PC-9 (cell line): ENCODE measurements around the gene TBX21. TPM values are rescaled to one million over a fixed set of nuclear protein-coding genes. Genes with fewer than 3 reads are reported as not detected.
A peak's percentile ranks its signal among the peaks of the same experiment; 100 is the strongest.

ENCODE experiments used
- BruUV-seq: library from RNA; stranded (reverse); fragments of 400-500 nt; replicated peaks from 2 replicates; lab custom pipeline; 2021; lab: Mats Ljungman, UMichigan
- CTCF ChIA-PET: fragments of 300-600 bp; sonication (Branson Sonifier 250); formaldehyde crosslinking; loops from one replicate; lab custom pipeline; 2022; ENCODE audit warnings: antibody characterized with exemption; lab: Charles Lee
- POLR2A ChIA-PET: fragments of 300-600 bp; sonication (Branson Sonifier 250); formaldehyde crosslinking; loops from one replicate; lab custom pipeline; 2022; ENCODE audit warnings: antibody characterized with exemption; ENCODE audit not compliant: unreplicated experiment; lab: Charles Lee
- DNase-seq, 2 experiments: peaks; one replicate each; pipeline versions ENCODE4 v3.0.0 to v3.0.0-alpha.2; 2015 to 2022; ENCODE audit warnings: mixed read lengths in 1 of 2
- H2AFZ ChIP-seq: fragments of 200-600 bp; sonication (generic); 2 replicates; pipeline ENCODE4 v1.8.1; 2017; ENCODE audit warnings: antibody characterized with exemption
- H3F3A ChIP-seq: fragments of 200-600 bp; sonication (generic); 2 replicates; pipeline ENCODE4 v1.8.1; 2017; ENCODE audit warnings: antibody characterized with exemption, mild to moderate bottlenecking, low read depth; ENCODE audit not compliant: insufficient read depth
- H3K27ac ChIP-seq: fragments of 200-600 bp; sonication (generic); 2 replicates; pipeline ENCODE4 v1.6.1; 2016; ENCODE audit warnings: mixed run types
- H3K27me3 ChIP-seq: fragments of 200-600 bp; sonication (generic); 2 replicates; pipeline ENCODE4 v1.6.1; 2016; ENCODE audit warnings: low read depth, mixed run types; ENCODE audit not compliant: insufficient read depth
- H3K36me3 ChIP-seq: fragments of 200-600 bp; sonication (generic); 2 replicates; pipeline ENCODE4 v1.6.1; 2016; ENCODE audit warnings: low read depth, mixed run types
- H3K4me1 ChIP-seq: fragments of 200-600 bp; sonication (generic); replicated peaks from 2 replicates; pipeline ENCODE4 v1.6.1; 2016; ENCODE audit warnings: mixed run types; ENCODE audit not compliant: insufficient read depth
- H3K4me2 ChIP-seq: fragments of 200-600 bp; sonication (generic); 2 replicates; pipeline ENCODE4 v1.6.1; 2017; ENCODE audit warnings: mixed run types
- H3K4me3 ChIP-seq: fragments of 200-600 bp; sonication (generic); 2 replicates; pipeline ENCODE4 v1.6.1; 2016; ENCODE audit warnings: mixed run types
- H3K79me2 ChIP-seq: fragments of 200-600 bp; sonication (generic); 2 replicates; pipeline ENCODE4 v1.6.1; 2017; ENCODE audit warnings: low read depth, mixed run types
- H3K9me2 ChIP-seq: fragments of 200-600 bp; sonication (generic); 2 replicates; pipeline ENCODE4 v1.8.1; 2017; ENCODE audit warnings: mild to moderate bottlenecking; ENCODE audit not compliant: insufficient read depth
- H3K9me3 ChIP-seq: fragments of 200-600 bp; sonication (generic); 2 replicates; pipeline ENCODE4 v1.8.1; 2016; ENCODE audit warnings: low read depth; ENCODE audit not compliant: insufficient read depth
- H4K20me1 ChIP-seq: fragments of 200-600 bp; sonication (generic); 2 replicates; pipeline ENCODE4 v1.8.1; 2017; ENCODE audit not compliant: insufficient read depth
- CTCF ChIP-seq: fragments of 200-600 bp; sonication (generic); conservative IDR thresholded peaks from 2 replicates; pipeline ENCODE4 v1.6.1; 2017; ENCODE audit warnings: mixed run types, antibody characterized with exemption, mild to moderate bottlenecking, moderate library complexity
- EZH2 ChIP-seq: fragments of 200-600 bp; sonication (generic); IDR thresholded peaks from 2 replicates; pipeline ENCODE4 v1.8.0; 2017; ENCODE audit warnings: antibody characterized with exemption, low read depth
- intact Hi-C: fragments of 100-400 bp; cut with micrococcal nuclease; formaldehyde crosslinking; loops from one replicate; pipeline ENCODE4 v1.10.0; 2022; ENCODE audit not compliant: unreplicated experiment
- total RNA-seq: library from RNA; stranded (reverse); gene quantifications from 2 replicates; pipeline ENCODE4 v1.2.3, GENCODE V29; 2021

Gene TBX21
- total RNA-seq, 1 experiment from 2014 or later = not detected

GRCh38 chr17:47684535-47685193 is 48.4 kb upstream of the TBX21 start:
- H3F3A ChIP-seq = peaks cover 88% of the 10 kb centered on the region
- no peaks in the 10 kb centered on the region for H3K9me3 ChIP-seq
- H2AFZ ChIP-seq = no peak overlapping the region
- no peak for TF ChIP-seq EZH2
- TF ChIP-seq CTCF = no peak
- ChIA-PET CTCF (no interaction called here), POLR2A (no interaction called here)
- BruUV-seq = no TSS peak
- no peaks in the 10 kb centered on the region for H3K27me3 ChIP-seq
- H3K4me3 ChIP-seq = no peak overlapping the region
- peak overlapping the region; percentile 63 for H3K27ac ChIP-seq
- no peaks in the 10 kb centered on the region for H3K9me2 ChIP-seq
- intact Hi-C loops = no loop called here
- H3K4me1 ChIP-seq = no peaks in the 10 kb centered on the region
- H4K20me1 ChIP-seq = peaks cover 16% of the 10 kb centered on the region; the same call in 1 of the 2 replicates
- H3K36me3 ChIP-seq = peaks cover 32% of the 10 kb centered on the region
- H3K79me2 ChIP-seq = no peaks in the 10 kb centered on the region
- H3K4me2 ChIP-seq = no peak overlapping the region
- no peak for DNase-seq

- TF ChIP-seq EZH2 (no peak), CTCF (no peak)
These were observed 47.3 kb upstream of the TBX21 start for GRCh38 chr17:47685556-47686275.

GRCh38 chr17:47686276-47686635 is 46.8 kb upstream of the TBX21 start:
- peaks cover 13% of the 10 kb centered on the region; the same call in 1 of the 2 replicates for H4K20me1 ChIP-seq
- POLR2A ChIA-PET = interaction anchor here (0.6 kb wide), 1 partner anchor 209 kb away, joined by 6 read pairs; no protein-coding TSS in a partner anchor
- intact Hi-C loops = no loop called here

More at GRCh38 chr17:47685556-47686275, 47.3 kb upstream of the TBX21 start:
- no peaks in the 10 kb centered on the region for H3K9me3 ChIP-seq
- ChIA-PET POLR2A (interaction anchor here (0.6 kb wide), 1 partner anchor 210 kb away, joined by 6 read pairs; no protein-coding TSS in a partner anchor), CTCF (no interaction called here)
- H3K9me2 ChIP-seq = no peaks in the 10 kb centered on the region
- intact Hi-C loops = no loop called here
- peak in 1 of 2 experiments; percentile 49 for DNase-seq
- H3K4me3 ChIP-seq = no peak overlapping the region
- H3K27ac ChIP-seq = peak overlapping the region; percentile 63
- H3K36me3 ChIP-seq = peaks cover 21% of the 10 kb centered on the region
- no TSS peak for BruUV-seq
- H4K20me1 ChIP-seq = peaks cover 13% of the 10 kb centered on the region; the same call in 1 of the 2 replicates
- no peak overlapping the region for H2AFZ ChIP-seq
- H3K27me3 ChIP-seq = no peaks in the 10 kb centered on the region
- no peak overlapping the region for H3K4me2 ChIP-seq
- H3K4me1 ChIP-seq = no peaks in the 10 kb centered on the region
- H3K79me2 ChIP-seq = no peaks in the 10 kb centered on the region
- peaks cover 78% of the 10 kb centered on the region for H3F3A ChIP-seq

More at GRCh38 chr17:47686276-47686635, 46.8 kb upstream of the TBX21 start:
- no peaks in the 10 kb centered on the region for H3K9me2 ChIP-seq
- H2AFZ ChIP-seq = no peak overlapping the region
- no peaks in the 10 kb centered on the region for H3K4me1 ChIP-seq
- H3K9me3 ChIP-seq = no peaks in the 10 kb centered on the region
- H3K4me3 ChIP-seq = no peak overlapping the region
- H3K4me2 ChIP-seq = no peak overlapping the region
- H3K27me3 ChIP-seq = no peaks in the 10 kb centered on the region
- CTCF ChIA-PET = no interaction called here
- TF ChIP-seq CTCF = no peak
- peak in 1 of 2 experiments; percentile 56 for DNase-seq
- no TSS peak for BruUV-seq
- no peaks in the 10 kb centered on the region for H3K79me2 ChIP-seq
- H3F3A ChIP-seq = peaks cover 72% of the 10 kb centered on the region
- peaks cover 18% of the 10 kb centered on the region for H3K36me3 ChIP-seq
- H3K27ac ChIP-seq = peak overlapping the region; percentile 63
